ENCODE data around the gene KIF6.

- no peak for TF ChIP-seq CTCF (IDR thresholded peaks at IDR 0.05)
- no peak for TF ChIP-seq POLR2A (IDR thresholded peaks at IDR 0.05; ENCODE audit: low read depth)
- no peak for TF ChIP-seq EP300 (IDR thresholded peaks at IDR 0.05)
- TF ChIP-seq POLR2AphosphoS5 (IDR thresholded peaks at IDR 0.05): peak; percentile 76 to 78
Observed at GRCh38 chr6:39543095-39543494, 182.1 kb downstream of the KIF6 start.

Data from esophagus muscularis mucosa (tissue), 4 donors.